ENCODE results near the gene FKBP11. TPM values are rescaled to one million over a fixed set of nuclear protein-coding genes. Genes with fewer than 3 reads are reported as not detected.
"Not testable (repeated sequence)": the region's sequence is repeated elsewhere in the genome, so short reads cannot be mapped to it uniquely, and the experiment has no call there.

The FKBP11 gene
- total and polyA plus RNA-seq, 5 donors: 3.9 to 14.8 (median 10.6) TPM

DNA sequence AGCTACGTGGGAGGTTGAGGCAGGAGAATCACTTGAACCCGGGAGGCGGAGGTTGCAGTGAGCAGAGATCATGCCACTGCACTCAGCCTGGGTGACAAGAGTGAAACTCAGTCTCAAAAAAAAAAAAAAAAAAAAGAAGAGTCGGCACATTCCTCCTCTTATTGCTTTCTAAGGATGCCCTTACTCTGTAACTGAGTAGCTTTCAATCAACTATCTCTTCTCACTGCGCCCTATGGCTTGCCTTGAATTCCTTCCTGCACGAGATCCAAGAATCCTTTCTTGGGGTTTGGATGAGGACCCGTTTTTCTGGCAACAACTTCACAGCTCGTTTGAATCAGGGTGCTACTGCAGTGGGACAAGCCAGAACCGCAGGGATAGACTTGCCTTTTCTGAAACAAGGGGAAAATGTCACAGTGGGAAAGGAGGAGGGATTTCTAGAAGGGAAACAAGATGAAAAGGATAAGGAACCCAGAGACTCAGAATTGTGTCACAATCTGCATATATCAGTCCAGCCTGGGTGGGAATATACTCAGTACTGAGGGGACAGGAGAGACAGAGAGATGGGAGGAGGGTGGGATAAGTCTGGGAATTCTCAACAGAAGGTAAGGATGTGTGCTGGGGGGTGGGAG is 43.5 kb downstream of the FKBP11 start:
- H3K9me3 ChIP-seq (ENCODE audit: control insufficient read depth, low read length): no peaks in the 10 kb centered on the region
- ATAC-seq (peak in 1 of 2 donors; percentile 2), DNase-seq (no peak)
- no peaks in the 10 kb centered on the region for H3K27me3 ChIP-seq (ENCODE audit: control insufficient read depth, insufficient read depth)
- H3K4me1 ChIP-seq (ENCODE audit: control insufficient read depth, insufficient read depth, low read length): peaks cover 2% of the 10 kb centered on the region
- H3K27ac ChIP-seq (ENCODE audit: low read length): peak overlapping the region; percentile 66
- WGBS: 28% methylated on average over 9 of the region's 9 CpGs
- no peak overlapping the region for H3K4me3 ChIP-seq (ENCODE audit: low read length)
- intact Hi-C loops (cut with DNase I): no loop called here

- WGBS: 80% methylated on average over 9 of the region's 9 CpGs
Measured at GRCh38 chr12:48880647-48881046, 44.6 kb downstream of the FKBP11 start.

DNA sequence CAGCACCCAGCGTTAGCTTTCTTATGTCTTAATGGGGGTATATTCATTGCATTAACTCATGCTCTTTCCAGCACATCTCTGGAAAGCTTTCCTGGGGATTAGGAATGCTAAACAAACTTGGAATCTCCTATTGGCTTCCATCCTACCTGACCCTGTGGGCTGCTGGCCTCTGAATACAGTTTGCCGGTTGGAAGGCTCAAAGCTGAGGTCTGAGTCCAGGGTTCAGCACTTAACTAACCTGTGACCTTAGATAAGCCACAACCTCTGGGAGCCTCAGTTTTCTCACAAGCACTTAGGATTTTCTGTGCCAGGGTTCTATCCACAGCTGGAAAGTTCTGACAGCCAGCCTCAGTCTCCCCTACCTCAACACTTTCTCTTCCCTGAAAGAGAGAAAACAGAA is 46.7 kb downstream of the FKBP11 start:
- 83% methylated on average over 2 of the region's 2 CpGs for WGBS
- Histone ChIP-seq H3K4me3 (ENCODE audit: low read length) (no peak overlapping the region), H3K27me3 (ENCODE audit: control insufficient read depth, insufficient read depth) (no peaks in the 10 kb centered on the region), H3K9me3 (ENCODE audit: control insufficient read depth, low read length) (no peaks in the 10 kb centered on the region), H3K27ac (ENCODE audit: low read length) (no peak overlapping the region), H3K4me1 (ENCODE audit: control insufficient read depth, insufficient read depth, low read length) (peaks cover 2% of the 10 kb centered on the region)
- DNase-seq (no peak), ATAC-seq (no peak)
- intact Hi-C loops (cut with DNase I): no loop called here

More at GRCh38 chr12:48880647-48881046, 44.6 kb downstream of the FKBP11 start:
- H3K9me3 ChIP-seq (ENCODE audit: control insufficient read depth, low read length): no peaks in the 10 kb centered on the region
- intact Hi-C loops (cut with DNase I): no loop called here
- no peaks in the 10 kb centered on the region for H3K27me3 ChIP-seq (ENCODE audit: control insufficient read depth, insufficient read depth)
- H3K4me3 ChIP-seq (ENCODE audit: low read length): no peak overlapping the region
- peaks cover 2% of the 10 kb centered on the region for H3K4me1 ChIP-seq (ENCODE audit: control insufficient read depth, insufficient read depth, low read length)
- H3K27ac ChIP-seq (ENCODE audit: low read length): no peak overlapping the region
- DNase-seq (no peak), ATAC-seq (no peak)

GRCh38 chr12:48875944-48876515 is 49.3 kb downstream of the FKBP11 start:
- no peak for DNase-seq
- no peaks in the 10 kb centered on the region for H3K4me1 ChIP-seq (ENCODE audit: control insufficient read depth, insufficient read depth, low read length)
- ATAC-seq: no peak
- no peaks in the 10 kb centered on the region for H3K27me3 ChIP-seq (ENCODE audit: control insufficient read depth, insufficient read depth)
- no peaks in the 10 kb centered on the region for H3K9me3 ChIP-seq (ENCODE audit: control insufficient read depth, low read length)
- WGBS: 66% methylated on average over 4 of the region's 4 CpGs
- H3K4me3 ChIP-seq (ENCODE audit: low read length): no peak overlapping the region
- H3K27ac ChIP-seq (ENCODE audit: low read length): no peak overlapping the region
- intact Hi-C loops (cut with DNase I): no loop called here

GRCh38 chr12:48873534-48873933 is 51.8 kb downstream of the FKBP11 start:
- H3K27ac ChIP-seq (ENCODE audit: low read length); H3K4me3 ChIP-seq (ENCODE audit: low read length); intact Hi-C loops (cut with DNase I); DNase-seq; ATAC-seq; H3K4me1 ChIP-seq (ENCODE audit: control insufficient read depth, insufficient read depth, low read length); H3K9me3 ChIP-seq (ENCODE audit: control insufficient read depth, low read length); H3K27me3 ChIP-seq (ENCODE audit: control insufficient read depth, insufficient read depth): not testable (repeated sequence)
- 90% methylated on average over 8 of the region's 8 CpGs for WGBS

DNA sequence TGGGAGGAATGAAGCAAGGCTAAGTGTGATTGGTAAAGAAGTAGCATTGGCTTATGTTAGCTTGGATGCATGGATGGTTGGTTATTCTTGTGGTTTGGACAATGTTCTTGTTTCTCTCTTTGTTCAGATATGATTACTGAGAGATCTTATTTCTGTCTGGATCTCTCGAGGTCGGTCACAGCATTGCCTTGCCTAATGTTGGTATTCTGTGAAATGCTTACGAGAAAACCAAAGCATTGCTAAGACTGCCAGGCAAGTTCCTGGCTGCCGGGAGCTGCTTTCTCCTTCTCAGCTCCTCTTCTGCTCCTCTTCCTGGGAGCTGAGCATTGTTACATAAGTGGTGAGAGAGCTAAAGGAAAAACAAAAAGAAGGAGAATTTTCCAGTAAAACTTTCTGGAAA is 52.2 kb downstream of the FKBP11 start:
- DNase-seq (no peak), ATAC-seq (no peak)
- Histone ChIP-seq H3K4me1 (ENCODE audit: control insufficient read depth, insufficient read depth, low read length) (no peaks in the 10 kb centered on the region), H3K4me3 (ENCODE audit: low read length) (no peak overlapping the region), H3K27ac (ENCODE audit: low read length) (no peak overlapping the region), H3K27me3 (ENCODE audit: control insufficient read depth, insufficient read depth) (no peaks in the 10 kb centered on the region), H3K9me3 (ENCODE audit: control insufficient read depth, low read length) (no peaks in the 10 kb centered on the region)
- WGBS: 88% methylated on average over 4 of the region's 4 CpGs
- intact Hi-C loops (cut with DNase I): no loop called here

Other genes starting within 250 kb of the FKBP11 start
- gene KANSL2, start 243.3 kb downstream of the FKBP11 start, total RNA-seq: 10 to 100 TPM; 22.1 to 25.4 (median 23.8) TPM
- gene KANSL2, start 243.3 kb downstream of the FKBP11 start, polyA plus RNA-seq: 21.4 TPM
- 10 to 100 TPM; 18.8 to 23.7 (median 21.9) TPM for gene CCNT1, start 208.8 kb downstream of the FKBP11 start, total RNA-seq
- gene CCNT1, start 208.8 kb downstream of the FKBP11 start, polyA plus RNA-seq: 3.9 TPM
- 100 to 1,000 TPM in 1 of 4 donors, 10 to 100 TPM in 3; 75.0 to 125 (median 96.6) TPM for gene ADCY6, start 136.4 kb downstream of the FKBP11 start, total RNA-seq
- 51.4 TPM for gene ADCY6, start 136.4 kb downstream of the FKBP11 start, polyA plus RNA-seq
- gene CACNB3, start 107.0 kb downstream of the FKBP11 start, total RNA-seq: 1 to 10 TPM; 6.1 to 7.6 (median 7.1) TPM
- gene CACNB3, start 107.0 kb downstream of the FKBP11 start, polyA plus RNA-seq: 3.5 TPM
- 10 to 100 TPM; 31.4 to 38.9 (median 35.1) TPM for gene DDX23, start 73.3 kb downstream of the FKBP11 start, total RNA-seq
- gene DDX23, start 73.3 kb downstream of the FKBP11 start, polyA plus RNA-seq: 21.3 TPM
- under 1 TPM; 0.41 to 0.96 (median 0.71) TPM for gene RND1, start 59.6 kb downstream of the FKBP11 start, total RNA-seq
- gene RND1, start 59.6 kb downstream of the FKBP11 start, polyA plus RNA-seq: 2.6 TPM
- 10 to 100 TPM; 75.6 to 94.8 (median 80.6) TPM for gene ARF3, start 32.0 kb upstream of the FKBP11 start, total RNA-seq
- gene ARF3, start 32.0 kb upstream of the FKBP11 start, polyA plus RNA-seq: 65.0 TPM
- 1 to 10 TPM in 1 of 4 donors, under 1 TPM in 3; 0.57 to 1.7 (median 0.73) TPM for gene WNT10B, start 46.2 kb upstream of the FKBP11 start, total RNA-seq
- 0.66 TPM for gene WNT10B, start 46.2 kb upstream of the FKBP11 start, polyA plus RNA-seq
- not detected for gene WNT1, start 52.8 kb upstream of the FKBP11 start, total RNA-seq
- gene WNT1, start 52.8 kb upstream of the FKBP11 start, polyA plus RNA-seq: not detected
- gene DDN, start 73.9 kb upstream of the FKBP11 start, total RNA-seq: 1 to 10 TPM in 2 of 4 donors, under 1 TPM in 2; 0.42 to 2.8 (median 1.1) TPM
- gene DDN, start 73.9 kb upstream of the FKBP11 start, polyA plus RNA-seq: 1.6 TPM
- 10 to 100 TPM; 65.7 to 88.9 (median 80.7) TPM for gene PRKAG1, start 93.3 kb upstream of the FKBP11 start, total RNA-seq
- 72.4 TPM for gene PRKAG1, start 93.3 kb upstream of the FKBP11 start, polyA plus RNA-seq
- gene KMT2D, start 135.3 kb upstream of the FKBP11 start, total RNA-seq: 10 to 100 TPM; 38.8 to 53.5 (median 46.2) TPM
- gene KMT2D, start 135.3 kb upstream of the FKBP11 start, polyA plus RNA-seq: 43.1 TPM
- under 1 TPM in 2 of 4 donors, not detected in 2; 0.21 to 0.31 TPM for gene RHEBL1, start 144.5 kb upstream of the FKBP11 start, total RNA-seq
- gene RHEBL1, start 144.5 kb upstream of the FKBP11 start, polyA plus RNA-seq: 0.59 TPM
- gene DHH, start 169.3 kb upstream of the FKBP11 start, total RNA-seq: 1 to 10 TPM in 1 of 4 donors, under 1 TPM in 3; 0.35 to 1.7 (median 0.68) TPM
- gene DHH, start 169.3 kb upstream of the FKBP11 start, polyA plus RNA-seq: 0.54 TPM
- 10 to 100 TPM; 26.7 to 45.3 (median 34.6) TPM for gene LMBR1L, start 185.4 kb upstream of the FKBP11 start, total RNA-seq
- 25.6 TPM for gene LMBR1L, start 185.4 kb upstream of the FKBP11 start, polyA plus RNA-seq
- gene TUBA1B, start 205.9 kb upstream of the FKBP11 start, total RNA-seq: 100 to 1,000 TPM; 170 to 515 (median 413) TPM
- 395 TPM for gene TUBA1B, start 205.9 kb upstream of the FKBP11 start, polyA plus RNA-seq

All from right cardiac atrium (tissue), 5 donors.